GM12892 (cell line): ENCODE data around the gene MYBPC1.
"Not testable (repeated sequence)": the region's sequence is repeated elsewhere in the genome, so short reads cannot be mapped to it uniquely, and the experiment has no call there.

Experiments used
- POLR2A ChIP-seq: IDR thresholded peaks from 2 replicates; pipeline ENCODE4 v1.6.1; 2011; ENCODE audit warnings: low read depth, low read length, control low read depth
- POLR2AphosphoS5 ChIP-seq: IDR thresholded peaks from 2 replicates; pipeline ENCODE4 v1.6.1; 2011; ENCODE audit warnings: low read depth, low read length, control low read depth
- TAF1 ChIP-seq: IDR thresholded peaks from 2 replicates; pipeline ENCODE4 v1.6.1; 2011; ENCODE audit warnings: low read depth, mild to moderate bottlenecking, control low read depth, low read length, borderline replicate concordance

DNA sequence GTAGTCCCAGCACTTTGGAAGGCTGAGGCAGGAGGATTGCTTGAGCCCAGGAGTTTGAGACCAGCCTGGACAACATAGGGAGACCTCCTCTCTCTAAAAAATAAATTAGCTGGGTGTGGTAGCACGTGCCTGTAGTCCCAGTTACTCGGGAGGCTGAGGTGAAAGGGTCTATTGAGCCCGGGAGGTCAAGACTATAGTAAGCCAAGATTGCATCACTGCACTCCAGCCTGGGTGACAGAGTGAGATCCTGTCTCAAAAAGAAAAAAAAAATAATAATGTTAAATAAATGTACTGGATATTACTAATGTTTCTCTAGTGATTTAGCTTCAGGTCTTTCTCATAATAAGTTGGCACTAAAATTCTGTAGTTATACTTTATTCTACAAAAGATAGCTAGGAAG is 81.7 kb downstream of the MYBPC1 start:
- TF ChIP-seq POLR2AphosphoS5, POLR2A, TAF1: not testable (repeated sequence)
